ENCODE measurements around the gene EMSY.
"Not testable (repeated sequence)": the region's sequence is repeated elsewhere in the genome, so short reads cannot be mapped to it uniquely, and the experiment has no call there.

Gene EMSY

GRCh38 chr11:76444384-76445120 lies at the start of gene EMSY:
Gene EMSY (plus strand): TSS chr11:76445018. CDS start chr11:76446939, 1,921 bp downstream.
- peak; percentile 99 for DNase-seq

- DNase-seq: no peak
These were observed 49.5 kb upstream of the EMSY start for GRCh38 chr11:76395296-76395695.

- no peak for DNase-seq
These were observed 47.4 kb upstream of the EMSY start for GRCh38 chr11:76397383-76397782.

GRCh38 chr11:76400967-76401366 lies 43.9 kb upstream of the EMSY start:
- DNase-seq: no peak

- DNase-seq: not testable (repeated sequence)
These were observed 43.3 kb upstream of the EMSY start for GRCh38 chr11:76401484-76401883.

GRCh38 chr11:76406359-76406758 lies 38.5 kb upstream of the EMSY start:
- DNase-seq: no peak

GRCh38 chr11:76408171-76408965 lies 36.5 kb upstream of the EMSY start:
- DNase-seq: peak; percentile 22

- DNase-seq: peak; percentile 65
These were observed 33.9 kb upstream of the EMSY start for GRCh38 chr11:76410851-76411357.

GRCh38 chr11:76415073-76415472 lies 29.7 kb upstream of the EMSY start:
- DNase-seq: no peak

GRCh38 chr11:76419896-76420295 lies 24.9 kb upstream of the EMSY start:
- no peak for DNase-seq

GRCh38 chr11:76424379-76424778 lies 20.4 kb upstream of the EMSY start:
- no peak for DNase-seq

- DNase-seq: no peak
These were observed 19.9 kb upstream of the EMSY start for GRCh38 chr11:76424891-76425290.

GRCh38 chr11:76426660-76427059 lies 18.2 kb upstream of the EMSY start:
- DNase-seq: no peak

- DNase-seq: no peak
These were observed 8.8 kb upstream of the EMSY start for GRCh38 chr11:76436020-76436419.

GRCh38 chr11:76443268-76443980 lies 1.4 kb upstream of the EMSY start:
- DNase-seq: no peak

GRCh38 chr11:76444065-76444383 lies 794 bp upstream of the EMSY start:
- no peak for DNase-seq

- peak; percentile 90 for DNase-seq
These were observed 585 bp downstream of the EMSY start for GRCh38 chr11:76445121-76446084.

GRCh38 chr11:76448506-76448905 lies 3.7 kb downstream of the EMSY start:
- DNase-seq: no peak

- DNase-seq: no peak
These were observed 8.4 kb downstream of the EMSY start for GRCh38 chr11:76453248-76453647.

- DNase-seq: peak; percentile 76
These were observed 10.5 kb downstream of the EMSY start for GRCh38 chr11:76455331-76455730.

GRCh38 chr11:76455931-76456330 lies 11.1 kb downstream of the EMSY start:
- DNase-seq: no peak

- peak; percentile 3 for DNase-seq
These were observed 11.8 kb downstream of the EMSY start for GRCh38 chr11:76456571-76456970.

Measured in eye (tissue), 1 donor.